Gastroesophageal sphincter (tissue), 3 donors: Measurements from ENCODE around the gene SCRT2.

Experiments
- CTCF ChIP-seq, 4 experiments: fragments of 200-600 bp in 2 of 4; fragments of 450-650 bp in 2 of 4; sonication (generic) in 1 of 4; IDR thresholded peaks; one replicate each; pipeline ENCODE4 v1.5.1; 2017 to 2019; ENCODE audit warnings: antibody characterized with exemption in 4 of 4, mild to moderate bottlenecking in 2 of 4, moderate library complexity in 2 of 4
- EP300 ChIP-seq: sonication (generic); formaldehyde crosslinking; IDR thresholded peaks from one replicate; pipeline ENCODE4 v1.6.1; 2017; ENCODE audit warnings: antibody characterized with exemption, mild to moderate bottlenecking
- POLR2AphosphoS5 ChIP-seq: sonication (generic); formaldehyde crosslinking; IDR thresholded peaks from one replicate; pipeline ENCODE4 v1.6.1; 2017; ENCODE audit warnings: antibody characterized with exemption

- no peak for TF ChIP-seq POLR2AphosphoS5
- TF ChIP-seq CTCF (IDR thresholded peaks at IDR 0.05): no peak
- no peak for TF ChIP-seq EP300
These were observed 29.1 kb upstream of the SCRT2 start for GRCh38 chr20:704726-705125.
